ENCODE data around the gene TAT.
A peak's percentile ranks its signal among the peaks of the same experiment; 100 is the strongest.

TAT gene

DNA sequence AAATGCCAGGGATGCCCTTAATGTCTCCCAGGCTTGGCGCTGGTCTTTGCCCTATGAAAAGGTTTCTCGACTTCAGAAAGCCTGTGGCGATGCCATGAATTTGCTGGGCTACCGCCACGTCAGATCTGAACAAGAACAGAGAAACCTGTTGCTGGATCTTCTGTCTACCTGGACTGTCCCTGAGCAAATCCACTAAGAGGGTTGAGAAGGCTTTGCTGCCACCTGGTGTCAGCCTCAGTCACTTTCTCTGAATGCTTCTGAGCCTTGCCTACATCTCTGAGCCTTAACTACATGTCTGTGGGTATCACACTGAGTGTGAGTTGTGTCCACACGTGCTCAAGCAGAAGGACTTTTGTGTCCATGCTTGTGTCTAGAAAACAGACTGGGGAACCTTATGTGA lies 39.2 kb downstream of the TAT start:
- peak in 1 of 2 donors; percentile 24 for DNase-seq (ENCODE audit: low read depth in 2 of 2)

DNA sequence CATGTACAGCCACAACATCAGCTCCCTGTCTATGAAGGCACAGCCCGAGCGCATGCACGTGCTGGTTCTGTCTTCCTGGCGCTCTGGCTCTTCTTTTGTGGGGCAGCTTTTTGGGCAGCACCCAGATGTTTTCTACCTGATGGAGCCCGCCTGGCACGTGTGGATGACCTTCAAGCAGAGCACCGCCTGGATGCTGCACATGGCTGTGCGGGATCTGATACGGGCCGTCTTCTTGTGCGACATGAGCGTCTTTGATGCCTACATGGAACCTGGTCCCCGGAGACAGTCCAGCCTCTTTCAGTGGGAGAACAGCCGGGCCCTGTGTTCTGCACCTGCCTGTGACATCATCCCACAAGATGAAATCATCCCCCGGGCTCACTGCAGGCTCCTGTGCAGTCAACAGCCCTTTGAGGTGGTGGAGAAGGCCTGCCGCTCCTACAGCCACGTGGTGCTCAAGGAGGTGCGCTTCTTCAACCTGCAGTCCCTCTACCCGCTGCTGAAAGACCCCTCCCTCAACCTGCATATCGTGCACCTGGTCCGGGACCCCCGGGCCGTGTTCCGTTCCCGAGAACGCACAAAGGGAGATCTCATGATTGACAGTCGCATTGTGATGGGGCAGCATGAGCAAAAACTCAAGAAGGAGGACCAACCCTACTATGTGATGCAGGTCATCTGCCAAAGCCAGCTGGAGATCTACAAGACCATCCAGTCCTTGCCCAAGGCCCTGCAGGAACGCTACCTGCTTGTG lies 40.0 kb downstream of the TAT start:
- no peak for DNase-seq (ENCODE audit: low read depth in 2 of 2)

DNA sequence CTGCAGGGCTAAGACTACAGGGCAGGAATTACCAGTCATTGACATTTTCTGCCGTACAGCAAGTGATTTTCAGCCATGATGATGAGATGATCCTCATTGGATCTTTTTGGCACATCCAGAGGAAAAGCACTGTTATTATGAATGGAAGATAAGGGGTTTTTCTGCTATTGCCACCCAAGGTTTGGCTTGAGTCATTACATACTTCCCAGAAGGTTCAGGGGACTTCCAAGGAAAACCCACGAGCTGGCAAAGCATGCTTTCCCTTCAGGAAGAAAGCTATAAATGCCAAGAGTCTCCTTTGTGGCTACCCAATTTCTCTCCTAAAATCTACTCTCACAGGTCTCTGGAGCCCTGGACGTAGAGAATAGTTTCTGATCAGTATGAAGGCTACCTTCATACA lies 44.5 kb downstream of the TAT start:
- DNase-seq (ENCODE audit: low read depth in 2 of 2) = no peak

DNA sequence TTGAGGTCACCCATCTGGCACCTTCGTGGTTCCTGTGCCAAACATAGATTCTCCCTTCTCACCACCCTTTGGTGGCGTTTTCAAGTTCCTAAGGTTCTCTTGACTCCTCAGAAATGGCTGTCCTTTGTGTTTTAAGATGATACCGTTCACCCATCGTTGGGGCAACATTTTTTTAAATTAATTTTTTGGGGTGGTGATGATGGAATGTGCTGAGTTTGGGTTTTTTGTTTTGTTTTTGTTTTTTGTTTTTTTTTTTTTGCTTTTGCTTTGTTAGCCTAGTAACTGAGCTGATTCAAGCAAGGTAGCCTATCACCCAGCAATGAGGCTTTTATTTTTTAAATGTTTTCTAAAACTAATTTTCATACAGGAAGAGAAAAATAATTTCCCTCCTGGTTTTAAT lies 48.0 kb downstream of the TAT start:
- no peak for DNase-seq (ENCODE audit: low read depth in 2 of 2)

DNA sequence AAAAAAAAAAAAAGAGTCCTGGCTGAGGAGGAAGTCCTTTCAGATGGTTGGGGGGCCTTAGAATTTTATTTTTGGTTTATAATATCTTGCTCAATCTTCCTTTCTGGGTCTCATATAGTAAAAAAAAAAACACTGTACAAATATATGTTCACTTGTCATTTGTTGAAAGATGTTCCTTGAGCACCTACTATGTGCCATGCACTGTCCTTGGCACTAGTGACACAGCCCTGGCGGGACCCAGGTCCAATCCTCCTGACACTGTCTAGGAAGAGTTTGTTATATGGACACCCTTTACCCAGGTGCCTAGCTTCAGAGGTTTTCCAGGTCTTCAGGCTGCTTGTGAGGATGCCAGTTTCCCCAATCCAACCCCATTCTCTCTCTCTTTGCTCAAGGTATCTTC lies 48.6 kb downstream of the TAT start:
- DNase-seq (ENCODE audit: low read depth in 2 of 2) = no peak

DNA sequence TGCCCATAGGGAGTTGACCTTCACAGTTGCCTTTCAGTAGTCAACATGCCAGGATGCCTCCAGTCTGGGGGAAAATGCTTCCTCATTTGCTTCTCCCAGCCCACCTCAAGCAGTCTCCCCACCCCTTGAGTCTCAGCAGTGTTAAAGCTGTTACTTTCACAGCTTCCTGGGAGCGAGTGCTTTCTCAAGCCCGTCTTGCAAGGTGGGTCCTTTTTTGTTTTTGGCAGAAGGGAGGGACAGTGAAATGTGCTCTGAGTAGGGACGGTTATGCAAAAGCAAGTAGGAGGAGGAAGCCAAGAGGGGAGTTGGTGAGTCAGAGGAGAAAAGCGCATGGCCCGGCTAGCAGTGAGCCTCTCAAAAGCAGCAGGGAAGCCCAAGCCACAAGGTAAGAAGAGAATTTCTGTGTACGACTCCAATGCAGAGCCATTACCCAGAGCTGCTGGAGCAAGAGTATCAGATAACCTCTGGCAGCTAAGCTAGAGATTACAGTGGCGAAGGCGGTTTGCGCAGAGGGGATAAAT lies 50.7 kb downstream of the TAT start, which contains the start of gene CHST4:
Gene CHST4, plus strand, starts transcription at position 316 of the 521 bp plus-strand sequence. CDS start 10,252 bp downstream, outside the sequence.
- no peak for DNase-seq (ENCODE audit: low read depth in 2 of 2)

DNA sequence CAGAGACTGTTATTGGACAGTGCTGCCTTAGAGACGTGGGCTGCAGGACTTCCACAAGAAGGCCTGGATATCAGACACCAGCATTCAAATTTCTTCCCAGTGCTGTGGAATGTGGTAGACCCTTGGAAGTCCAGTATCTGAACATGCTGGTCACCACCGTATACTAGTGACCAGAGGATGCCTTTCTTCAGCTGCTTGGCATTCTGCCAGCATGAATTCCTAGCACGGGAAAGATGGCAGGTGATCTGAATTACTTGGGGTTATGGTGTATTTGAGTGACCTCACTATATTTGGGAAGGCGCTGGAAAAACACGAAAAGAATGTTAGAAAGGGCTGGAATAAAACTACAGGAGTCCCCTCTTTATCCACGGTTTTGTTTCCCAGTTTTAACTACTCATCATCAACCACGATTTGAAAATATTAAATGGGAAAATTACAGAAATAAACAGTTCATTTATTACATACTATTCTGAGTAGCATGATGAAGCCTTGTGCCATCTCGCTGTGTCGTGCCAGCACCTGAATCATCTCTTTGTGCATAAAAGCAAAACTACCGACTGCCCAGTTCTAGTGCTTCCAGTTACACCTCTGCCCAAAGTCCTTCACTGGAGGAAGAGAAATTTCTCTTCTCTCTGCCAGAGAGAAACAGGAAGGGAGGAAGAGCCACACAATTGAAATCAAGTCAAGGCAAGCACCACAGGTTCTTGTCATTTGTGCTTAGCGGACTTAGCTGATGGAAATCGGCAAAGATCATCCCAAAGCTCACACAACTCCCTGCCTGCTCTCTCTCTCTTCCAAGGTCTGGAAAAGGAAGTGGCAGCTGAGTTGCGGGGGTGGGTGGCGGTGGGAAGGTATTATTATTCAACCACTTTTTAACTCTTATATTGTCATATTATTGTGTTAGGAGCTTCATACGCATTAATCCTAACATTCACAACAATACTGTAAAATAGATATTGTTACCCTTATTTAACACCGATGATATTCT lies 52.0 kb downstream of the TAT start:
- DNase-seq (ENCODE audit: low read depth in 2 of 2) = no peak

DNA sequence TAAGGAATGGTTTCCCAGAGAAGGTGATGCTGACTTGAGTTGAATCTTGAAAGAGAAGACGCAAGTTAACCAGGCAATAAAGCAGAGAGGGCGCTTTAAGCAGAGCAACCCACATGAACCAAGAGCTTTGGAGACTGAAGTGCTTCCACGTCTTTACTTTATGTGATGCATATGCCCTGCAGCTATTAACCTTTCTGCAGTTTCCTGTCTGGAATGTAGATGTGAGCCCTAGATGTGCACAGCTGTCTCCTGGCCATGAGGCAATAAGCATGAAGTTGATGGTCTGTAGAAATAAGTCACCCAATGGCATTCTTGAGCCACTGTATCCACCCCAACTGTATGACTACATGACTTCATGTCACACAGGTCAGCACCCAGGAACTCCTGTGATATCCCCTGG lies 56.3 kb downstream of the TAT start:
- no peak for DNase-seq (ENCODE audit: low read depth in 2 of 2)

Data from stimulated activated CD4-positive, alpha-beta T cell treated with anti-CD3 and anti-CD28 coated beads, Interleukin-4, amount 100 ng/mL, for 48 hours (primary cell).